GM18861 (cell line): ENCODE data around the gene DCTD.

Experiments
- ATAC-seq: cut with Tn5 transposase; IDR thresholded peaks from one replicate; pipeline ENCODE4 v1.9.1; 2021; ENCODE audit not compliant: unreplicated experiment

The DCTD gene

DNA sequence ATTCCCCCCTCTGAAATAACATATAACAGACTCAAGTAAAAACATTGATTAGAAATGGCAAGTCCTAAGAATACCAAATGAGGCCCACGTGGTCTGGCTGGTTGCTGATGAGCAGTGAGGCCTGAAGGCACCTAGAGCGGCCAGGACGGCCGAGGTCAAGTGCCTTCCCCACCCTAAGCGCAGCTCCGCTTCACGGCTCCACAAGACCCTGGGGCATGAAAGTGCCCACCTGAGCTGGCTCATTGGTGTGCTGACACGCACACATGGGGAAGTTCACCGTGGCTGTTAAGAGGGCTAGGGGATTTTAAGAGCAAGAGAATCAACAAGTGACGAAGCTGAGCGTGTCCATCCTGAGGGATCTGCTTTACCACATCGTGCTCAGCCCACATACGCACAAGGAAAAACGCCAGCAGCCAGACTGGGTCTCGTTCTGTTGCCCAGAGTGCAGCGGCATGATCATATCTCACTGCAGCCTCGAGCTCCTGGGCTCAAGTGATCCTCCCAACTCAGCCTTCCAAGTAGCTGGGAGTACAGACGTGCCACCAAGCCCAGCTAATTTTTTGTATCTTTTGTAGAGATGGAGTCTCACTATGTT is 22.4 kb downstream of the DCTD start:
- no peak for ATAC-seq

GRCh38 chr4:182893474-182894080 is 23.6 kb downstream of the DCTD start:
- no peak for ATAC-seq

- no peak for ATAC-seq
These were observed 24.1 kb downstream of the DCTD start for GRCh38 chr4:182893047-182893446.

DNA sequence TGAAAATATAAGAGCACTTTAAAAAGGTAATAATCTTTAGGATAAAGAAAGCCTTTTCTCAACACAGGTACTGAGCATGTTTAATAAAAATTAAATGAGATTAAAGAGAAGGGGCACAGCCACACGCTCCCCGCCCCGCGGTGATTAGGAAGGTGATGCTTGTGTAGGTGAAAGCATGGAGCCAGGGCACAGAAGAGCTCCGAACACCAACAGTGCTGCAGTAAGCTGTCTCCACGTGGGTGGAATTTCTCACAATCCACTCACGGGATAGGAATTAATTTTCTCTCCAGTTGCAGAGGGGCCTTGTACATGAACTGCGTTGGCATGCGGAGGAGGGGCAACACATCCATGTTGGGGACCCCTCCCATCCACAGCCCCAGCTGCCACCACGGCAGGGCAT is 27.0 kb downstream of the DCTD start:
- no peak for ATAC-seq

DNA sequence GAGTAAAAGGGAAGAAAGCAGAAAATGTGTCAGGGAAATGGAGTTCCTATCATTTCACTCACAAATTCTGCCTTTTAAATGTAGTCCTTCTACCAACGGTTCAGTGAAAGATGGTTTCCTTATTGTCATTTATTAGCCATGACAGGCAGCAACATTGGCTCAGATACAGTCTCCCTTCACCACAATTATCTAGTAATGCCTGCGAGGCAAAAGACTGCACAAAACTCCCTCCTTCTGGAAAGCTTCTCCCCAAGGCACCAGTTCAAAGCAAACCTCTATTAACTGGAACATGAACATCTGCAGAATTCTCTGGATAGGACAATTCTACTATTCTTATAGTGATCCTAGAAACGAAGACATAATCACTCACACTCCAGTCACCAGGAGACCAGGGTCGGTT is 28.3 kb downstream of the DCTD start:
- ATAC-seq: no peak

GRCh38 chr4:182886768-182887167 is 30.4 kb downstream of the DCTD start:
- no peak for ATAC-seq

DNA sequence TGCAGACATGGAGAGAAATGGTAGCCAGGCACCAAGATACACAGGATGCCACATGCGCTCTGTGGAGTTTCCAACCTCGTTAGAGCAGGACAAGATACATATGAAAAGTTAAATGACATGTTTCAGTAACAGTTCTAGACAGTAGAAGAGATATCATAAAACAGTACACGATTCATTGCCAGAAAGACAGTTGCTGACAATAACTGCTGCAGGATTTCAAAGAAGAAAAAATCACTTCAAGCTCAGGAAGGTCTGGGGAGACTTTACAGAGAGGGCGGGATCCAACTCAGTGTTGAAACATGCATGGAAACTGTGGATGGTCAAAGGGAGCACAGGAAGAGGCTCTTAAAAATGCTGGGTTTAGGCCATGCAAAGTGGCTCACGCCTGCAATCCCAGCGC is 31.0 kb downstream of the DCTD start:
- ATAC-seq: no peak

DNA sequence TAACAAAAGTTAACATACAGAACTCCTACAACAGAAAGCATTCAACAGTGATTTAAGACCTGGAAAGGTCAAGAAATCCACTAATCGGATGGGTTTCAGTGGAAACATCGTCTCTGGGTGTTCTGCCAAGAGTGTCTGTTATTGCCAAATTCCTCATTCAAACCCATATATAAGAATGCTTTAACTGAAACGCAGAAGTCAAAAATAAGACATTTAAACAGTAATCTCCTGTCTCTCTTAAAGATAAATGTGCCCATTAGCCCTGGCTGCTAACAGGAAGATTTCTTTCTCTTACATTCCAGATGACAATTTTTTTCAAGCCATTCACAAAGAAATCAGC is 31.5 kb downstream of the DCTD start:
- no peak for ATAC-seq

DNA sequence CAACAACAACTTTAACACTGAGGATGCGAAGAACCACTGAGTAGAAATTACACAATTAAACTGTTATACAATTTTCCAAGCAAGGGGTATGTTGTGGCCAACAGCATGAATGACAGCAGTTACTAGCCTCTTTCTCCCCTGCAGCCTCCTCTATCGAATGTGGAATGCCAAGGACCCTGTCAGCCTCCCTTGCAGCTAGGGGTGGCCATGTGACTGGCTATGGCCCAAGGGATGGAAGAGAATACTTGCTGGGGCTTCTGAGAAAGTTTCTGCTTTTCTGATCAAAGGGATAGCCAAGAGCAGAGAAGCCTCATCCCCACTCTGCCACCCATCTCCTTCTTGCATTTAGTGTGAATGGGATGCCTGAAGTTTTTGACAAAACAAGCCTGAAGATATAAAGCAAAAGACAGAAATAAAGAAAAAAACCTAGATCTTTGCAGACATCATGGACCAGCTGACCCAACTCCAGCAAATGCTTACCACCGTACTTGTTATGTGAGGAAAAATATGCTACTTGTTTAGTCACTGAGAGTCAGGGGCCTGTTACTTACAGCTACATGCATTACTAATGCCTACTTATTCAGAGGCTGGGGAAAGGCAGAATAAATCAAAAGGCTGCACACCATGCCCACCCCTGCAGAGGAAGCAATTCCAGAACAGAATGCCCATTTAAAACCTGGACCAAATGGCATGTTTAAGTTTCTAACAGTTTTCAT is 32.0 kb downstream of the DCTD start:
- ATAC-seq: no peak

- ATAC-seq: no peak
These were observed 33.1 kb downstream of the DCTD start for GRCh38 chr4:182884040-182884439.

GRCh38 chr4:182883351-182883750 is 33.8 kb downstream of the DCTD start:
- no peak for ATAC-seq

- no peak for ATAC-seq
These were observed 35.3 kb downstream of the DCTD start for GRCh38 chr4:182881914-182882313.

- ATAC-seq: no peak
These were observed 36.5 kb downstream of the DCTD start for GRCh38 chr4:182880387-182881356.

GRCh38 chr4:182879913-182880312 is 37.3 kb downstream of the DCTD start:
- ATAC-seq: no peak

- no peak for ATAC-seq
These were observed 38.3 kb downstream of the DCTD start for GRCh38 chr4:182878633-182879495.

GRCh38 chr4:182877326-182877883 is 39.8 kb downstream of the DCTD start:
- no peak for ATAC-seq

GRCh38 chr4:182876427-182876826 is 40.8 kb downstream of the DCTD start:
- no peak for ATAC-seq

GRCh38 chr4:182875453-182876405 is 41.5 kb downstream of the DCTD start:
- no peak for ATAC-seq

DNA sequence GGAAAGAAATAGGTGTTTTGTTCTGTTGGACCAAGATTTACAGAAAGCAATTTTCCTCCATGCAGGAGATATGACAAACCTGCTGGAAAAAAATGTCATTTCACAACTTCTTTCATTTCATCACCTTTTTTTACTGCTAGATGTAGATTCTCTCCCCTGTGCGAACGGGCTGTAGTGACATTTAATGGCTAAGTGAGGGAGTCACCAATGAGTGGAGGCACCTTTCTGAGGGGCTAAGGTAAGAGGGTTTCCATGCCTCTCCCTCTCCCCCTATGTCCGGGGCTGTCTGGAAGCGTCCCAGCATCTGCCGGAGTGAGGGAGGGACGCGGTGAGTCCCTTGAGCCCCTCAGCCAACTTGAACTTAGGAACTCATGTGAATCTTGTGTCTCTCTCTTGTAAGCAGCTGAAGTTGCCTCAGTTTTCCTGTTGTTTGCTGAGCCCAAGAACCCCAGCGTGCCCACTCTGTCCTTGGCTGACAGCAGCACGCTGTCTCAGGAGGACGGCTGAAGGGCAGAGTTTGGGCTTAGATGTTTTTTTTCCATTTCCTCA is 42.3 kb downstream of the DCTD start:
- ATAC-seq: no peak
